GM12872 (cell line): ENCODE measurements around the gene ENOPH1.
A peak's percentile ranks its signal among the peaks of the same experiment; 100 is the strongest.

ENCODE experiments used
- TF ChIP-seq, protein P1 (sequence below): IDR thresholded peaks from 3 replicates; pipeline ENCODE4 v1.5.1; 2011; ENCODE audit warnings: low read depth, mild to moderate bottlenecking, low read length, moderate library complexity; ENCODE audit not compliant: insufficient read depth

ENOPH1 gene

GRCh38 chr4:82461710-82462109 is 31.3 kb downstream of the ENOPH1 start:
- TF ChIP-seq, protein P1, sequence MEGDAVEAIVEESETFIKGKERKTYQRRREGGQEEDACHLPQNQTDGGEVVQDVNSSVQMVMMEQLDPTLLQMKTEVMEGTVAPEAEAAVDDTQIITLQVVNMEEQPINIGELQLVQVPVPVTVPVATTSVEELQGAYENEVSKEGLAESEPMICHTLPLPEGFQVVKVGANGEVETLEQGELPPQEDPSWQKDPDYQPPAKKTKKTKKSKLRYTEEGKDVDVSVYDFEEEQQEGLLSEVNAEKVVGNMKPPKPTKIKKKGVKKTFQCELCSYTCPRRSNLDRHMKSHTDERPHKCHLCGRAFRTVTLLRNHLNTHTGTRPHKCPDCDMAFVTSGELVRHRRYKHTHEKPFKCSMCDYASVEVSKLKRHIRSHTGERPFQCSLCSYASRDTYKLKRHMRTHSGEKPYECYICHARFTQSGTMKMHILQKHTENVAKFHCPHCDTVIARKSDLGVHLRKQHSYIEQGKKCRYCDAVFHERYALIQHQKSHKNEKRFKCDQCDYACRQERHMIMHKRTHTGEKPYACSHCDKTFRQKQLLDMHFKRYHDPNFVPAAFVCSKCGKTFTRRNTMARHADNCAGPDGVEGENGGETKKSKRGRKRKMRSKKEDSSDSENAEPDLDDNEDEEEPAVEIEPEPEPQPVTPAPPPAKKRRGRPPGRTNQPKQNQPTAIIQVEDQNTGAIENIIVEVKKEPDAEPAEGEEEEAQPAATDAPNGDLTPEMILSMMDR = no peak

DNA sequence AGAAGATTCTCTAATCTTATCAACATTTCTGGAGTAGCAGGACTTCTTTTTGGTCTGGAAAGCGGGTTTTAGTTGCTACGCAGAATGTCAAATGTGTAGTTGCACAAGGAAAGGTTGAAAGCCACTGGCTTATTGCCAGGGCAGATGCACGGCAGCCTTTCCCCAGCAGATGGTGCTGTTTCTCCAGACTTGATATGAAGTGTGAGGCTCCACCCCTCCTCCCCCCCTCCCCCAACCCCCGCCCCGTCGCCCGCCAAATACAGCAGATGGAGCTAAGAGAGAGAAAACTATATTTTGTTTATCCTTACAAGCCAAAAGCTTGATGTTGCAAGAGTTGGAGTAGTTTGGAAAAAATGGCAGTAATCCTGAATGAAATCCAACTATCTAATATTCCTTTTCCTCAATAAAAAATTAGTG is 32.0 kb downstream of the ENOPH1 start:
- TF ChIP-seq, protein P1 = peak; percentile 85

GRCh38 chr4:82463221-82463620 is 32.8 kb downstream of the ENOPH1 start:
- TF ChIP-seq, protein P1 = no peak

GRCh38 chr4:82467471-82467870 is 37.1 kb downstream of the ENOPH1 start:
- TF ChIP-seq, protein P1 = no peak

DNA sequence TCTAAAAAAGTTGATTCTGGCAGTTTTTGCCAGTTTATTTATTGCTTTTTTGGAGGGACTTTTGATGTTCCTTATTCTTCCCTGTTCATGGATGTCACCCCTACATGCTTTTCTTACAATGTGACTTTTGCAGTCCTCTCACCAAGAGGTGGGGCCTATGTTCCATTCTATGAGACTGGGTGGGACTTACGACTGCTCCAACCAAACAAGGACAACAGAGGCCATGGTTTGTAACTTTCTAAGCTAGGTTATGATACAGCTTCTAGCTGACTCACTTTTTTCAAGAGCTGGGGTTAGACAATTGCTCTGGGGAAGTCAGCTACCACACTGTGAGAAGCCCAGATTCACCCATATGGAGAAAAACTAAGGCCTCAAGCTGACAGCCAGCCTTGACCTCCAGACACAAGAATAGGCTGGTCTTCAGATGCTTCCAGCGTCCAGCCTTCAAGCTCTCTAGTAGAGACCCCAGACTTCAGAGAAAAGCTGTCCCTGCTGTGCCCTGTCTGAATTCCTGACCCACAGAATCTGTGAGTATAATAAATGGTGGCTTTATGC is 39.5 kb downstream of the ENOPH1 start:
- TF ChIP-seq, protein P1 = no peak

DNA sequence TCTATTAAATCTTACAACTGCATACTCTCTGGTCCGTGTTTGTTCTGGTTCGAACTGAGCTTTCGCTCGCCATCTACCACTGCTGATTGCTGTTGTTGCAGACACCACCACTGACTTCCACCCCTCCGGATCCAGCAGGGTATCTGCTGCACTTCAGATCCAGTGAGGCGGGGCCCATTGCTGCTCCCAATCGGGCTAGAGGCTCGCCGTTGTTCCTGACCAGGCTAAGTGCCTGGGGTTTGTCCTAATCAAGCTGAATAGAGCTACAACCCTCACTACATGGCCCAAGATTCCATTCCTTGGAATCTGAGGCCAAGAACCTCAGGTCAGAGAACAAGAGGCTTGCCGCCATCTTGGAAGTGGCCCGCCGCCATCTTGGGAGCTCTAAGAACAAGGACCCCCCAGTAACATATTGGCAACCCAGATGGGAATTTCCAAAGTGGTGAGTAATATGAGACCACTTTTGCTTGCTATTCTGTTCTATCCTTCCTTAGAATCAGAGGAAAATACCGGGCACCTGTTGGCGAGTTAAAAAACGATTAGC is 43.3 kb downstream of the ENOPH1 start:
- TF ChIP-seq, protein P1 = no peak

DNA sequence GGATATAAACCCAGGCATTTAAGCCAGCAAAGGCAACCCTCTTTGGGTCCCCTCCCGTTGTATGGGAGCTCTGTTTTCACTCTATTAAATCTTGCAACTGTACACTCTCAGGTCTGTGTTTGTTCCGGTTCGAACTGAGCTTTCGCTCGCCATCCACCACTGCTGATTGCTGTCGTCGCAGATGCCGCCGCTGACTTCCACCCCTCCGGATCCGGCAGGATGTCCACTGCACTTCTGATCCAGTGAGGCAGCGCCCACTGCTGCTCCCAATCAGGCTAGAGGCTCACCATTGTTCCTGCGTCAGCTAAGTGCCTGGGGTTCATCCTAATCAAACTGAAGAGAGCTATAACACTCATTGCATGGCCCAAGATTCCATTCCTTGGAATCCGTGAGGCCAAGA is 49.2 kb downstream of the ENOPH1 start:
- TF ChIP-seq, protein P1 = no peak
